HG02840 (cell line): ENCODE measurements around the gene CD55.
"Not testable (repeated sequence)": the region's sequence is repeated elsewhere in the genome, so short reads cannot be mapped to it uniquely, and the experiment has no call there.

Experiments used
- ATAC-seq: cut with Tn5 transposase; IDR thresholded peaks from one replicate; pipeline ENCODE4 v1.9.1; 2021; ENCODE audit warnings: mild to moderate bottlenecking, moderate library complexity, moderate number of reproducible peaks; ENCODE audit not compliant: unreplicated experiment, low FRiP score

CD55 gene

GRCh38 chr1:207304710-207305488 lies 16.6 kb upstream of the CD55 start:
- ATAC-seq = no peak

GRCh38 chr1:207305489-207305873 lies 16.0 kb upstream of the CD55 start:
- no peak for ATAC-seq

GRCh38 chr1:207306023-207306422 lies 15.5 kb upstream of the CD55 start:
- ATAC-seq = no peak

GRCh38 chr1:207306603-207307002 lies 14.9 kb upstream of the CD55 start:
- no peak for ATAC-seq

GRCh38 chr1:207308451-207309190 lies 12.9 kb upstream of the CD55 start:
- no peak for ATAC-seq

- no peak for ATAC-seq
These were observed 11.7 kb upstream of the CD55 start for GRCh38 chr1:207309745-207310273.

GRCh38 chr1:207311888-207312603 lies 9.4 kb upstream of the CD55 start:
- ATAC-seq = no peak

GRCh38 chr1:207312604-207312920 lies 8.9 kb upstream of the CD55 start:
- no peak for ATAC-seq

- no peak for ATAC-seq
These were observed 8.3 kb upstream of the CD55 start for GRCh38 chr1:207313131-207313530.

- no peak for ATAC-seq
These were observed 6.7 kb upstream of the CD55 start for GRCh38 chr1:207314816-207315215.

GRCh38 chr1:207315435-207315834 lies 6.0 kb upstream of the CD55 start:
- ATAC-seq = no peak

GRCh38 chr1:207316141-207316540 lies 5.3 kb upstream of the CD55 start:
- no peak for ATAC-seq

- ATAC-seq = no peak
These were observed 4.7 kb upstream of the CD55 start for GRCh38 chr1:207316622-207317391.

- ATAC-seq = no peak
These were observed 3.9 kb upstream of the CD55 start for GRCh38 chr1:207317561-207317960.

GRCh38 chr1:207318072-207318619 lies 3.3 kb upstream of the CD55 start:
- ATAC-seq = no peak

- no peak for ATAC-seq
These were observed 2.3 kb upstream of the CD55 start for GRCh38 chr1:207319199-207319598.

GRCh38 chr1:207320105-207320504 lies 1.4 kb upstream of the CD55 start:
- ATAC-seq = not testable (repeated sequence)

GRCh38 chr1:207321790-207322645 lies 540 bp downstream of the CD55 start:
- ATAC-seq = peak; percentile 1
